SW 1271 (cell line): ENCODE results near the gene MLC1.

Source experiments
- DNase-seq, 2 experiments: peaks; one replicate each; lab custom pipeline; 2025; lab: John Stamatoyannopoulos, UW

Gene MLC1

GRCh38 chr22:50085211-50085972 lies at the start of gene MLC1:
MLC1 (minus strand) TSS chr22:50085426; CDS start chr22:50084902, 524 bp downstream.
- DNase-seq: no peak

- DNase-seq: no peak
Observed at GRCh38 chr22:50134481-50134880, 49.3 kb upstream of the MLC1 start.

GRCh38 chr22:50131894-50132293 lies 46.7 kb upstream of the MLC1 start:
- no peak for DNase-seq

GRCh38 chr22:50129121-50129736 lies 44.0 kb upstream of the MLC1 start:
- DNase-seq: no peak

GRCh38 chr22:50125029-50125428 lies 39.8 kb upstream of the MLC1 start:
- DNase-seq: no peak

GRCh38 chr22:50123119-50123518 lies 37.9 kb upstream of the MLC1 start:
- DNase-seq: no peak

- DNase-seq: no peak
Observed at GRCh38 chr22:50121202-50121740, 36.0 kb upstream of the MLC1 start.

GRCh38 chr22:50119768-50120251 lies 34.6 kb upstream of the MLC1 start:
- no peak for DNase-seq

- DNase-seq: no peak
Observed at GRCh38 chr22:50119169-50119767, 34.0 kb upstream of the MLC1 start.

GRCh38 chr22:50118557-50119168 lies 33.4 kb upstream of the MLC1 start:
- DNase-seq: peak in 1 of 2 experiments; percentile 8

GRCh38 chr22:50118129-50118528 lies 32.9 kb upstream of the MLC1 start:
- no peak for DNase-seq

GRCh38 chr22:50117168-50117762 lies 32.0 kb upstream of the MLC1 start:
- DNase-seq: no peak

- no peak for DNase-seq
Observed at GRCh38 chr22:50115693-50116092, 30.5 kb upstream of the MLC1 start.

- no peak for DNase-seq
Observed at GRCh38 chr22:50114221-50115021, 29.2 kb upstream of the MLC1 start.

- no peak for DNase-seq
Observed at GRCh38 chr22:50112151-50113118, 27.2 kb upstream of the MLC1 start.

GRCh38 chr22:50111056-50111455 lies 25.8 kb upstream of the MLC1 start:
- DNase-seq: no peak

- DNase-seq: no peak
Observed at GRCh38 chr22:50107529-50107928, 22.3 kb upstream of the MLC1 start.

- DNase-seq: no peak
Observed at GRCh38 chr22:50105208-50106100, 20.2 kb upstream of the MLC1 start.

- no peak for DNase-seq
Observed at GRCh38 chr22:50104141-50104544, 18.9 kb upstream of the MLC1 start.
